ENCODE results near the gene NEUROD2.

GRCh38 chr17:39572121-39572520 lies 35.6 kb downstream of the NEUROD2 start:
- TF ChIP-seq, protein P1, sequence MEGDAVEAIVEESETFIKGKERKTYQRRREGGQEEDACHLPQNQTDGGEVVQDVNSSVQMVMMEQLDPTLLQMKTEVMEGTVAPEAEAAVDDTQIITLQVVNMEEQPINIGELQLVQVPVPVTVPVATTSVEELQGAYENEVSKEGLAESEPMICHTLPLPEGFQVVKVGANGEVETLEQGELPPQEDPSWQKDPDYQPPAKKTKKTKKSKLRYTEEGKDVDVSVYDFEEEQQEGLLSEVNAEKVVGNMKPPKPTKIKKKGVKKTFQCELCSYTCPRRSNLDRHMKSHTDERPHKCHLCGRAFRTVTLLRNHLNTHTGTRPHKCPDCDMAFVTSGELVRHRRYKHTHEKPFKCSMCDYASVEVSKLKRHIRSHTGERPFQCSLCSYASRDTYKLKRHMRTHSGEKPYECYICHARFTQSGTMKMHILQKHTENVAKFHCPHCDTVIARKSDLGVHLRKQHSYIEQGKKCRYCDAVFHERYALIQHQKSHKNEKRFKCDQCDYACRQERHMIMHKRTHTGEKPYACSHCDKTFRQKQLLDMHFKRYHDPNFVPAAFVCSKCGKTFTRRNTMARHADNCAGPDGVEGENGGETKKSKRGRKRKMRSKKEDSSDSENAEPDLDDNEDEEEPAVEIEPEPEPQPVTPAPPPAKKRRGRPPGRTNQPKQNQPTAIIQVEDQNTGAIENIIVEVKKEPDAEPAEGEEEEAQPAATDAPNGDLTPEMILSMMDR (IDR thresholded peaks at IDR 0.05; ENCODE audit: poor library complexity, severe bottlenecking) = no peak
- no peak for TF ChIP-seq TAF1 (IDR thresholded peaks at IDR 0.05; ENCODE audit: low read depth)
- no peak for TF ChIP-seq EZH2 (IDR thresholded peaks at IDR 0.05; ENCODE audit: borderline replicate concordance, insufficient read depth, low read length, poor library complexity, severe bottlenecking)
- TF ChIP-seq POLR2AphosphoS5 (IDR thresholded peaks at IDR 0.05) = no peak
- no peak for TF ChIP-seq EP300 (conservative IDR thresholded peaks at IDR 0.05; ENCODE audit: poor library complexity, severe bottlenecking)
- TF ChIP-seq SMC3 (conservative IDR thresholded peaks at IDR 0.05; ENCODE audit: poor library complexity) = no peak
- no peak for TF ChIP-seq RAD21 (conservative IDR thresholded peaks at IDR 0.05)
- TF ChIP-seq MXI1 (conservative IDR thresholded peaks at IDR 0.05; ENCODE audit: poor library complexity, severe bottlenecking) = no peak
- no peak for TF ChIP-seq REST (IDR thresholded peaks at IDR 0.05; ENCODE audit: borderline replicate concordance)

Measured in neural cell (in vitro differentiated cells).